GM23338 (cell line): ENCODE measurements around the gene ZC3H7A. TPM values are rescaled to one million over a fixed set of nuclear protein-coding genes. Genes with fewer than 3 reads are reported as not detected.

Experiments
- ATAC-seq: fragments of 200-7000 bp; cut with Tn5 transposase; 3 replicates; pipeline ENCODE4 v1.9.1; 2020
- DNase-seq: peaks from one replicate; pipeline ENCODE4 v3.0.0-alpha.2; 2015; ENCODE audit warnings: low spot score
- H2AFZ ChIP-seq: fragments of 200-600 bp; sonication (generic); 2 replicates; pipeline ENCODE4 v1.8.0; 2016; ENCODE audit warnings: antibody characterized with exemption, mild to moderate bottlenecking, moderate library complexity
- H3F3A ChIP-seq: fragments of 200-600 bp; sonication (generic); replicated peaks from 2 replicates; pipeline ENCODE4 v1.8.0; 2017; ENCODE audit warnings: antibody characterized with exemption, mixed run types, low read depth
- H3K27ac ChIP-seq: fragments of 200-600 bp; sonication (generic); 2 replicates; pipeline ENCODE4 v1.6.1; 2016; ENCODE audit warnings: low read depth
- H3K27me3 ChIP-seq: fragments of 200-600 bp; sonication (generic); 2 replicates; pipeline ENCODE4 v1.8.0; 2016; ENCODE audit warnings: mild to moderate bottlenecking, mixed run types, moderate library complexity; ENCODE audit not compliant: insufficient read depth
- H3K36me3 ChIP-seq: fragments of 200-600 bp; sonication (generic); 2 replicates; pipeline ENCODE4 v1.8.0; 2016; ENCODE audit warnings: mild to moderate bottlenecking; ENCODE audit not compliant: insufficient read depth
- H3K4me1 ChIP-seq: fragments of 200-600 bp; sonication (generic); 2 replicates; pipeline ENCODE4 v1.8.0; 2016; ENCODE audit warnings: mild to moderate bottlenecking, moderate library complexity; ENCODE audit not compliant: insufficient read depth
- H3K4me2 ChIP-seq: fragments of 200-600 bp; sonication (generic); 2 replicates; pipeline ENCODE4 v1.7.1; 2017; ENCODE audit warnings: mixed run types
- H3K4me3 ChIP-seq: fragments of 200-600 bp; sonication (generic); 2 replicates; pipeline ENCODE4 v1.6.1; 2016; ENCODE audit warnings: mixed run types
- H3K79me2 ChIP-seq: fragments of 200-600 bp; sonication (generic); replicated peaks from 2 replicates; pipeline ENCODE4 v1.8.0; 2017; ENCODE audit warnings: mild to moderate bottlenecking; ENCODE audit not compliant: insufficient read depth
- H3K9me2 ChIP-seq: fragments of 200-600 bp; sonication (generic); 2 replicates; pipeline ENCODE4 v1.8.0; 2017; ENCODE audit not compliant: insufficient read depth
- H4K20me1 ChIP-seq: fragments of 200-600 bp; sonication (generic); replicated peaks from 2 replicates; pipeline ENCODE4 v1.8.0; 2017; ENCODE audit warnings: mild to moderate bottlenecking; ENCODE audit not compliant: insufficient read depth
- H3K27ac Mint-ChIP-seq: 2 replicates; pipeline ENCODE4 v1.8.0; 2020; ENCODE audit warnings: inconsistent platforms, mild to moderate bottlenecking, moderate library complexity, mixed read lengths
- H3K27me3 Mint-ChIP-seq: 3 replicates; pipeline ENCODE4 v1.8.0; 2022; ENCODE audit warnings: low read depth, mild to moderate bottlenecking, moderate library complexity, mixed read lengths, inconsistent platforms; ENCODE audit not compliant: insufficient read depth, poor library complexity
- H3K36me3 Mint-ChIP-seq: 3 replicates; pipeline ENCODE4 v1.8.0; 2021; ENCODE audit warnings: low read depth, mild to moderate bottlenecking, inconsistent platforms, moderate library complexity, mixed read lengths
- H3K4me1 Mint-ChIP-seq: 3 replicates; pipeline ENCODE4 v1.8.0; 2020; ENCODE audit warnings: mild to moderate bottlenecking, inconsistent platforms, mixed read lengths
- H3K4me3 Mint-ChIP-seq: 3 replicates; pipeline ENCODE4 v1.8.0; 2021; ENCODE audit warnings: moderate library complexity, mild to moderate bottlenecking, inconsistent platforms, mixed read lengths
- H3K9me3 Mint-ChIP-seq: 3 replicates; pipeline ENCODE4 v1.8.0; 2020; ENCODE audit warnings: moderate library complexity, mild to moderate bottlenecking, inconsistent platforms, mixed read lengths
- JUNB ChIP-seq: IDR thresholded peaks from one replicate; pipeline ENCODE4 v1.6.1; 2016; ENCODE audit warnings: antibody characterized with exemption; ENCODE audit not compliant: unreplicated experiment
- NANOG ChIP-seq: IDR thresholded peaks from 2 replicates; pipeline ENCODE4 v1.6.1; 2016; ENCODE audit warnings: antibody characterized with exemption, borderline replicate concordance
- POLR2AphosphoS5 ChIP-seq: IDR thresholded peaks from 2 replicates; pipeline ENCODE4 v1.6.1; 2016; ENCODE audit warnings: antibody characterized with exemption, low read depth
- STAT1 ChIP-seq: IDR thresholded peaks from one replicate; pipeline ENCODE4 v1.6.1; 2016; ENCODE audit warnings: antibody characterized with exemption; ENCODE audit not compliant: unreplicated experiment
- ZNF114 ChIP-seq: fragments of 250-450 bp; sonication (Bioruptor Pico); IDR thresholded peaks from 2 replicates; pipeline ENCODE4 v1.5.0; 2020; ENCODE audit warnings: mild to moderate bottlenecking, moderate library complexity
- ZNF331 ChIP-seq: fragments of 250-450 bp; sonication (Bioruptor Pico); IDR thresholded peaks from 2 replicates; pipeline ENCODE4 v1.5.0; 2020; ENCODE audit warnings: low read depth, mild to moderate bottlenecking, moderate library complexity
- polyA plus RNA-seq: library from polyadenylated mRNA; unstranded; fragments of >200 nt; fragmentation: Nextera tagmentation; extraction: Ambion mirVana; gene quantifications from 2 replicates; pipeline ENCODE4 v1.2.1, GENCODE V29; 2016
- total RNA-seq: library from RNA; depleted of rRNA; stranded (reverse); fragments of >200 nt; shearing (Covaris generic); gene quantifications from 2 replicates; pipeline ENCODE4 v1.2.3, GENCODE V29; 2014
- TF ChIP-seq, protein P1 (sequence below): fragments of 250-450 bp; sonication (Bioruptor Pico); IDR thresholded peaks from 2 replicates; pipeline ENCODE4 v1.5.0; 2020; ENCODE audit warnings: mild to moderate bottlenecking, moderate library complexity
- TF ChIP-seq, protein P2 (sequence below): IDR thresholded peaks from 2 replicates; pipeline ENCODE4 v1.6.1; 2016; ENCODE audit warnings: antibody characterized with exemption

The ZC3H7A gene
- total and polyA plus RNA-seq, 2 experiments from 2014 or later, result 32.7 to 42.2 TPM

DNA sequence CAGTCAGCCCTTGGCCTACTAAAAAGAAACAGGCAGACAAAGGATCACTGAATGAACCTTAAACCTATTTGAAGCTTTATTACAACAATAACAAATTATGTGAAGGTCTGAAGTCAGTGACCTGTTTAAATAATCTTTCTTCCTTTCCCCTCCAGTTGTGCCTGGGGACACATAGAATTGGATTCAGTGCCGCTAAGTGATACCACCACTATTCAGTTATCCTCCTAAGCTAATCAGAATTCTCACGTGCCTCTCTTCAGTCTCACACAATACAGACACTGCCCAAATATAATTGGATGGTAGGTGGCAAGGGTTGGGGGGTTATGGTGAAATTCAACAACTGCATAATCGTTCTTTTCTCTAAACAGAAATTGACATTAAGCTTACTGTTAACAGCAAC, 65.8 kb downstream of the ZC3H7A start:
- ATAC-seq, result no peak
- H3K9me3 Mint-ChIP-seq, result no peaks in the 10 kb centered on the region
- TF ChIP-seq, protein P1, sequence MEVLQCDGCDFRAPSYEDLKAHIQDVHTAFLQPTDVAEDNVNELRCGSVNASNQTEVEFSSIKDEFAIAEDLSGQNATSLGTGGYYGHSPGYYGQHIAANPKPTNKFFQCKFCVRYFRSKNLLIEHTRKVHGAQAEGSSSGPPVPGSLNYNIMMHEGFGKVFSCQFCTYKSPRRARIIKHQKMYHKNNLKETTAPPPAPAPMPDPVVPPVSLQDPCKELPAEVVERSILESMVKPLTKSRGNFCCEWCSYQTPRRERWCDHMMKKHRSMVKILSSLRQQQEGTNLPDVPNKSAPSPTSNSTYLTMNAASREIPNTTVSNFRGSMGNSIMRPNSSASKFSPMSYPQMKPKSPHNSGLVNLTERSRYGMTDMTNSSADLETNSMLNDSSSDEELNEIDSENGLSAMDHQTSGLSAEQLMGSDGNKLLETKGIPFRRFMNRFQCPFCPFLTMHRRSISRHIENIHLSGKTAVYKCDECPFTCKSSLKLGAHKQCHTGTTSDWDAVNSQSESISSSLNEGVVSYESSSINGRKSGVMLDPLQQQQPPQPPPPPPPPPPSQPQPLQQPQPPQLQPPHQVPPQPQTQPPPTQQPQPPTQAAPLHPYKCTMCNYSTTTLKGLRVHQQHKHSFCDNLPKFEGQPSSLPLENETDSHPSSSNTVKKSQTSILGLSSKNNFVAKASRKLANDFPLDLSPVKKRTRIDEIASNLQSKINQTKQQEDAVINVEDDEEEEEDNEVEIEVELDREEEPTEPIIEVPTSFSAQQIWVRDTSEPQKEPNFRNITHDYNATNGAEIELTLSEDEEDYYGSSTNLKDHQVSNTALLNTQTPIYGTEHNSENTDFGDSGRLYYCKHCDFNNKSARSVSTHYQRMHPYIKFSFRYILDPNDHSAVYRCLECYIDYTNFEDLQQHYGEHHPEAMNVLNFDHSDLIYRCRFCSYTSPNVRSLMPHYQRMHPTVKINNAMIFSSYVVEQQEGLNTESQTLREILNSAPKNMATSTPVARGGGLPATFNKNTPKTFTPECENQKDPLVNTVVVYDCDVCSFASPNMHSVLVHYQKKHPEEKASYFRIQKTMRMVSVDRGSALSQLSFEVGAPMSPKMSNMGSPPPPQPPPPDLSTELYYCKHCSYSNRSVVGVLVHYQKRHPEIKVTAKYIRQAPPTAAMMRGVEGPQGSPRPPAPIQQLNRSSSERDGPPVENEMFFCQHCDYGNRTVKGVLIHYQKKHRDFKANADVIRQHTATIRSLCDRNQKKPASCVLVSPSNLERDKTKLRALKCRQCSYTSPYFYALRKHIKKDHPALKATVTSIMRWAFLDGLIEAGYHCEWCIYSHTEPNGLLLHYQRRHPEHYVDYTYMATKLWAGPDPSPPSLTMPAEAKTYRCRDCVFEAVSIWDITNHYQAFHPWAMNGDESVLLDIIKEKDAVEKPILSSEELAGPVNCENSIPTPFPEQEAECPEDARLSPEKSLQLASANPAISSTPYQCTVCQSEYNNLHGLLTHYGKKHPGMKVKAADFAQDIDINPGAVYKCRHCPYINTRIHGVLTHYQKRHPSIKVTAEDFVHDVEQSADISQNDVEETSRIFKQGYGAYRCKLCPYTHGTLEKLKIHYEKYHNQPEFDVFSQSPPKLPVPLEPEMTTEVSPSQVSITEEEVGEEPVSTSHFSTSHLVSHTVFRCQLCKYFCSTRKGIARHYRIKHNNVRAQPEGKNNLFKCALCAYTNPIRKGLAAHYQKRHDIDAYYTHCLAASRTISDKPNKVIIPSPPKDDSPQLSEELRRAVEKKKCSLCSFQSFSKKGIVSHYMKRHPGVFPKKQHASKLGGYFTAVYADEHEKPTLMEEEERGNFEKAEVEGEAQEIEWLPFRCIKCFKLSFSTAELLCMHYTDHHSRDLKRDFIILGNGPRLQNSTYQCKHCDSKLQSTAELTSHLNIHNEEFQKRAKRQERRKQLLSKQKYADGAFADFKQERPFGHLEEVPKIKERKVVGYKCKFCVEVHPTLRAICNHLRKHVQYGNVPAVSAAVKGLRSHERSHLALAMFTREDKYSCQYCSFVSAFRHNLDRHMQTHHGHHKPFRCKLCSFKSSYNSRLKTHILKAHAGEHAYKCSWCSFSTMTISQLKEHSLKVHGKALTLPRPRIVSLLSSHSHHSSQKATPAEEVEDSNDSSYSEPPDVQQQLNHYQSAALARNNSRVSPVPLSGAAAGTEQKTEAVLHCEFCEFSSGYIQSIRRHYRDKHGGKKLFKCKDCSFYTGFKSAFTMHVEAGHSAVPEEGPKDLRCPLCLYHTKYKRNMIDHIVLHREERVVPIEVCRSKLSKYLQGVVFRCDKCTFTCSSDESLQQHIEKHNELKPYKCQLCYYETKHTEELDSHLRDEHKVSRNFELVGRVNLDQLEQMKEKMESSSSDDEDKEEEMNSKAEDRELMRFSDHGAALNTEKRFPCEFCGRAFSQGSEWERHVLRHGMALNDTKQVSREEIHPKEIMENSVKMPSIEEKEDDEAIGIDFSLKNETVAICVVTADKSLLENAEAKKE (CRISPR knock-in tag), result no peak
- no peak for TF ChIP-seq JUNB
- TF ChIP-seq NANOG, result no peak
- H3K27me3 Mint-ChIP-seq, result no peaks in the 10 kb centered on the region
- Histone ChIP-seq H3K4me3 (no peak overlapping the region), H3K4me1 (no peaks in the 10 kb centered on the region), H3K27me3 (no peaks in the 10 kb centered on the region), H3K36me3 (peaks cover 12% of the 10 kb centered on the region; the same call in 1 of the 2 replicates), H4K20me1 (peaks cover 8% of the 10 kb centered on the region; the same call in 1 of the 2 replicates), H3K79me2 (peaks cover 15% of the 10 kb centered on the region), H2AFZ (no peak overlapping the region), H3K4me2 (no peak overlapping the region), H3K27ac (no peak overlapping the region), H3K9me2 (no peaks in the 10 kb centered on the region), H3F3A (no peaks in the 10 kb centered on the region)
- H3K4me3 Mint-ChIP-seq, result no peak overlapping the region
- DNase-seq, result no peak
- H3K4me1 Mint-ChIP-seq, result no peaks in the 10 kb centered on the region
- peaks cover 30% of the 10 kb centered on the region; the same call in 2 of the 3 replicates for H3K36me3 Mint-ChIP-seq
- no peak overlapping the region for H3K27ac Mint-ChIP-seq

DNA sequence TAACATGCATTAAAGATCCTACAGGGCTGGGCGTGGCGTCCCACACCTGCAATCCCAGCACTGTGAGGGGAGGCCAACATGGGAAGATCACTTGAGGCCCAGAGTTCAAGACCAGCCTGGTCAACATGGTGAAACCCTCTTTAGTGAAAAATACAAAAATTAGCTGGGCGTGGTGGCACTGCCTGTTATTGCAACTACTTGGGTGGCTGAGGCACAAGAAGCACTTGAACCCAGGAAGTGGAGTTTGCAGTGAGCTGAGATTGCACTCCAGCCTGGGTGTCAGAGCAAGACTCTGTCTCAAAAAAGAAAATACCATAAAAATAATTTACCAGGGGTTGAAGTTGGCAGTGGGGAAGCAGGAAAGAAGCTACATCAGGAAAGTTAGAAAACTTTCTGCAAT, 67.3 kb downstream of the ZC3H7A start:
- DNase-seq, result no peak
- Mint-ChIP-seq H3K27me3 (no peaks in the 10 kb centered on the region), H3K4me3 (no peak overlapping the region), H3K9me3 (no peaks in the 10 kb centered on the region), H3K4me1 (no peaks in the 10 kb centered on the region), H3K36me3 (peaks cover 26% of the 10 kb centered on the region; the same call in 2 of the 3 replicates), H3K27ac (no peak overlapping the region)
- Histone ChIP-seq H4K20me1 (0 out of 2 replicates have a peak, but pooled peaks cover 3% of the 10 kb centered on the region), H2AFZ (no peak overlapping the region), H3K4me1 (no peaks in the 10 kb centered on the region), H3K4me3 (no peak overlapping the region), H3K27me3 (no peaks in the 10 kb centered on the region), H3K36me3 (peaks cover 8% of the 10 kb centered on the region; the same call in 1 of the 2 replicates), H3K4me2 (no peak overlapping the region), H3K79me2 (peaks cover 13% of the 10 kb centered on the region), H3K9me2 (no peaks in the 10 kb centered on the region), H3F3A (no peaks in the 10 kb centered on the region), H3K27ac (0 out of 2 replicates have a peak overlapping the region, but pooled peaks have one; percentile 18)
- no peak for ATAC-seq
- TF ChIP-seq STAT1 (no peak), ZNF114 (no peak), ZNF331 (no peak), JUNB (no peak), POLR2AphosphoS5 (no peak)
- TF ChIP-seq, protein P2, sequence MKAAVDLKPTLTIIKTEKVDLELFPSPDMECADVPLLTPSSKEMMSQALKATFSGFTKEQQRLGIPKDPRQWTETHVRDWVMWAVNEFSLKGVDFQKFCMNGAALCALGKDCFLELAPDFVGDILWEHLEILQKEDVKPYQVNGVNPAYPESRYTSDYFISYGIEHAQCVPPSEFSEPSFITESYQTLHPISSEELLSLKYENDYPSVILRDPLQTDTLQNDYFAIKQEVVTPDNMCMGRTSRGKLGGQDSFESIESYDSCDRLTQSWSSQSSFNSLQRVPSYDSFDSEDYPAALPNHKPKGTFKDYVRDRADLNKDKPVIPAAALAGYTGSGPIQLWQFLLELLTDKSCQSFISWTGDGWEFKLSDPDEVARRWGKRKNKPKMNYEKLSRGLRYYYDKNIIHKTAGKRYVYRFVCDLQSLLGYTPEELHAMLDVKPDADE, result no peak
